GM23338 (cell line): ENCODE data around the gene TLE2. TPM values are rescaled to one million over a fixed set of nuclear protein-coding genes. Genes with fewer than 3 reads are reported as not detected.
A peak's percentile ranks its signal among the peaks of the same experiment; 100 is the strongest.

ENCODE experiments used
- ATAC-seq: fragments of 200-7000 bp; cut with Tn5 transposase; 3 replicates; pipeline ENCODE4 v1.9.1; 2020
- DNase-seq: peaks from one replicate; pipeline ENCODE4 v3.0.0-alpha.2; 2015; ENCODE audit warnings: low spot score
- H2AFZ ChIP-seq: fragments of 200-600 bp; sonication (generic); 2 replicates; pipeline ENCODE4 v1.8.0; 2016; ENCODE audit warnings: antibody characterized with exemption, mild to moderate bottlenecking, moderate library complexity
- H3F3A ChIP-seq: fragments of 200-600 bp; sonication (generic); replicated peaks from 2 replicates; pipeline ENCODE4 v1.8.0; 2017; ENCODE audit warnings: antibody characterized with exemption, mixed run types, low read depth
- H3K27ac ChIP-seq: fragments of 200-600 bp; sonication (generic); 2 replicates; pipeline ENCODE4 v1.6.1; 2016; ENCODE audit warnings: low read depth
- H3K27me3 ChIP-seq: fragments of 200-600 bp; sonication (generic); 2 replicates; pipeline ENCODE4 v1.8.0; 2016; ENCODE audit warnings: mild to moderate bottlenecking, mixed run types, moderate library complexity; ENCODE audit not compliant: insufficient read depth
- H3K36me3 ChIP-seq: fragments of 200-600 bp; sonication (generic); 2 replicates; pipeline ENCODE4 v1.8.0; 2016; ENCODE audit warnings: mild to moderate bottlenecking; ENCODE audit not compliant: insufficient read depth
- H3K4me1 ChIP-seq: fragments of 200-600 bp; sonication (generic); 2 replicates; pipeline ENCODE4 v1.8.0; 2016; ENCODE audit warnings: mild to moderate bottlenecking, moderate library complexity; ENCODE audit not compliant: insufficient read depth
- H3K4me2 ChIP-seq: fragments of 200-600 bp; sonication (generic); 2 replicates; pipeline ENCODE4 v1.7.1; 2017; ENCODE audit warnings: mixed run types
- H3K4me3 ChIP-seq: fragments of 200-600 bp; sonication (generic); 2 replicates; pipeline ENCODE4 v1.6.1; 2016; ENCODE audit warnings: mixed run types
- H3K79me2 ChIP-seq: fragments of 200-600 bp; sonication (generic); replicated peaks from 2 replicates; pipeline ENCODE4 v1.8.0; 2017; ENCODE audit warnings: mild to moderate bottlenecking; ENCODE audit not compliant: insufficient read depth
- H3K9me2 ChIP-seq: fragments of 200-600 bp; sonication (generic); 2 replicates; pipeline ENCODE4 v1.8.0; 2017; ENCODE audit not compliant: insufficient read depth
- H4K20me1 ChIP-seq: fragments of 200-600 bp; sonication (generic); replicated peaks from 2 replicates; pipeline ENCODE4 v1.8.0; 2017; ENCODE audit warnings: mild to moderate bottlenecking; ENCODE audit not compliant: insufficient read depth
- H3K27ac Mint-ChIP-seq: 2 replicates; pipeline ENCODE4 v1.8.0; 2020; ENCODE audit warnings: inconsistent platforms, mild to moderate bottlenecking, moderate library complexity, mixed read lengths
- H3K27me3 Mint-ChIP-seq: 3 replicates; pipeline ENCODE4 v1.8.0; 2022; ENCODE audit warnings: low read depth, mild to moderate bottlenecking, moderate library complexity, mixed read lengths, inconsistent platforms; ENCODE audit not compliant: insufficient read depth, poor library complexity
- H3K36me3 Mint-ChIP-seq: 3 replicates; pipeline ENCODE4 v1.8.0; 2021; ENCODE audit warnings: low read depth, mild to moderate bottlenecking, inconsistent platforms, moderate library complexity, mixed read lengths
- H3K4me1 Mint-ChIP-seq: 3 replicates; pipeline ENCODE4 v1.8.0; 2020; ENCODE audit warnings: mild to moderate bottlenecking, inconsistent platforms, mixed read lengths
- H3K4me3 Mint-ChIP-seq: 3 replicates; pipeline ENCODE4 v1.8.0; 2021; ENCODE audit warnings: moderate library complexity, mild to moderate bottlenecking, inconsistent platforms, mixed read lengths
- H3K9me3 Mint-ChIP-seq: 3 replicates; pipeline ENCODE4 v1.8.0; 2020; ENCODE audit warnings: moderate library complexity, mild to moderate bottlenecking, inconsistent platforms, mixed read lengths
- CREB1 ChIP-seq: fragments of 250-450 bp; sonication (Bioruptor Pico); IDR thresholded peaks from 2 replicates; pipeline ENCODE4 v1.5.0; 2020; ENCODE audit warnings: low read depth, mild to moderate bottlenecking, moderate library complexity
- EZH2 ChIP-seq: fragments of 200-600 bp; sonication (generic); IDR thresholded peaks from one replicate; pipeline ENCODE4 v1.8.0; 2017; ENCODE audit warnings: antibody characterized with exemption, mild to moderate bottlenecking, low read depth; ENCODE audit not compliant: unreplicated experiment
- EZH2phosphoT487 ChIP-seq: fragments of 200-600 bp; sonication (generic); IDR thresholded peaks from one replicate; pipeline ENCODE4 v1.8.1; 2018; ENCODE audit warnings: antibody characterized with exemption; ENCODE audit not compliant: unreplicated experiment
- JUNB ChIP-seq: IDR thresholded peaks from one replicate; pipeline ENCODE4 v1.6.1; 2016; ENCODE audit warnings: antibody characterized with exemption; ENCODE audit not compliant: unreplicated experiment
- NANOG ChIP-seq: IDR thresholded peaks from 2 replicates; pipeline ENCODE4 v1.6.1; 2016; ENCODE audit warnings: antibody characterized with exemption, borderline replicate concordance
- POLR2AphosphoS5 ChIP-seq: IDR thresholded peaks from 2 replicates; pipeline ENCODE4 v1.6.1; 2016; ENCODE audit warnings: antibody characterized with exemption, low read depth
- STAT1 ChIP-seq: IDR thresholded peaks from one replicate; pipeline ENCODE4 v1.6.1; 2016; ENCODE audit warnings: antibody characterized with exemption; ENCODE audit not compliant: unreplicated experiment
- ZNF114 ChIP-seq: fragments of 250-450 bp; sonication (Bioruptor Pico); IDR thresholded peaks from 2 replicates; pipeline ENCODE4 v1.5.0; 2020; ENCODE audit warnings: mild to moderate bottlenecking, moderate library complexity
- ZNF331 ChIP-seq: fragments of 250-450 bp; sonication (Bioruptor Pico); IDR thresholded peaks from 2 replicates; pipeline ENCODE4 v1.5.0; 2020; ENCODE audit warnings: low read depth, mild to moderate bottlenecking, moderate library complexity
- polyA plus RNA-seq: library from polyadenylated mRNA; unstranded; fragments of >200 nt; fragmentation: Nextera tagmentation; extraction: Ambion mirVana; gene quantifications from 2 replicates; pipeline ENCODE4 v1.2.1, GENCODE V29; 2016
- total RNA-seq: library from RNA; depleted of rRNA; stranded (reverse); fragments of >200 nt; shearing (Covaris generic); gene quantifications from 2 replicates; pipeline ENCODE4 v1.2.3, GENCODE V29; 2014
- TF ChIP-seq, protein P1 (sequence below), 2 experiments: fragments of 200-600 bp in 1 of 2; sonication (generic) in 1 of 2; conservative IDR thresholded peaks; 2 replicates each; pipeline versions ENCODE4 v1.5.1 to v1.6.1; 2016 to 2017; ENCODE audit warnings: antibody characterized with exemption in 2 of 2, low read depth in 2 of 2, mild to moderate bottlenecking in 2 of 2, moderate library complexity in 1 of 2
- TF ChIP-seq, protein P2 (sequence below): fragments of 250-450 bp; sonication (Bioruptor Pico); IDR thresholded peaks from 2 replicates; pipeline ENCODE4 v1.5.0; 2020; ENCODE audit warnings: mild to moderate bottlenecking, moderate library complexity
- TF ChIP-seq, protein P3 (sequence below): IDR thresholded peaks from one replicate; pipeline ENCODE4 v1.6.1; 2018; ENCODE audit warnings: antibody characterized with exemption; ENCODE audit not compliant: unreplicated experiment
- TF ChIP-seq, protein P4 (sequence below): IDR thresholded peaks from 2 replicates; pipeline ENCODE4 v1.6.1; 2016; ENCODE audit warnings: antibody characterized with exemption

TLE2 gene
- total and polyA plus RNA-seq, 2 experiments from 2014 or later, result 5.2 to 22.8 TPM

DNA sequence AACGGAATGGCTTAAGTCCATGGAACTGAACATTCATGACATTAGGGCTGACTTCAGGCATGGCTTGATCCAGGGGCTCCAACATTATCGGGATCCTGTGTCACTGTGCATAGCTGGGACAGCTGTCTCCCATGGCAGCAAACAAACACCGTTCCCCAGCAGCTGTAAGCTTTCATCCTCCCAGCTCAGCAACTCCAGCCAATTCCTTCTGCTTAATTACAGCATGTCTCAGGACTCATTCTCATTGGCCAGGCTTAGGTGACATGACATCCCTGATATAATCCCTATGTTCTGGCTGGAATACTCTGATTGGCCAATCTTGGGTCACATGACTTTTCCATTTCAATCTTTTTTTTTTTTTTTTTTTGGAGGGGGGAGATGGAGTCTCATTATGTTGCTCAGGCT, 44.1 kb upstream of the TLE2 start:
- no peak overlapping the region for H3K4me3 Mint-ChIP-seq
- no peaks in the 10 kb centered on the region for H4K20me1 ChIP-seq
- H3K4me2 ChIP-seq, result no peak overlapping the region
- no peaks in the 10 kb centered on the region for H3K36me3 ChIP-seq
- ATAC-seq (no peak), DNase-seq (peak; percentile 53)
- H3K27ac ChIP-seq, result no peak overlapping the region
- H3K79me2 ChIP-seq, result no peaks in the 10 kb centered on the region
- no peak overlapping the region for H2AFZ ChIP-seq
- no peaks in the 10 kb centered on the region for H3K9me2 ChIP-seq
- peaks cover 17% of the 10 kb centered on the region for H3K27me3 Mint-ChIP-seq
- H3K9me3 Mint-ChIP-seq, result no peaks in the 10 kb centered on the region
- H3K4me1 Mint-ChIP-seq, result 0 out of 3 replicates have a peak, but pooled peaks cover 3% of the 10 kb centered on the region
- peaks cover 3% of the 10 kb centered on the region; the same call in 1 of the 2 replicates for H3K4me1 ChIP-seq
- H3K27me3 ChIP-seq, result no peaks in the 10 kb centered on the region
- H3K4me3 ChIP-seq, result no peak overlapping the region
- no peak overlapping the region for H3K27ac Mint-ChIP-seq
- no peaks in the 10 kb centered on the region for H3F3A ChIP-seq
- TF ChIP-seq, protein P1, sequence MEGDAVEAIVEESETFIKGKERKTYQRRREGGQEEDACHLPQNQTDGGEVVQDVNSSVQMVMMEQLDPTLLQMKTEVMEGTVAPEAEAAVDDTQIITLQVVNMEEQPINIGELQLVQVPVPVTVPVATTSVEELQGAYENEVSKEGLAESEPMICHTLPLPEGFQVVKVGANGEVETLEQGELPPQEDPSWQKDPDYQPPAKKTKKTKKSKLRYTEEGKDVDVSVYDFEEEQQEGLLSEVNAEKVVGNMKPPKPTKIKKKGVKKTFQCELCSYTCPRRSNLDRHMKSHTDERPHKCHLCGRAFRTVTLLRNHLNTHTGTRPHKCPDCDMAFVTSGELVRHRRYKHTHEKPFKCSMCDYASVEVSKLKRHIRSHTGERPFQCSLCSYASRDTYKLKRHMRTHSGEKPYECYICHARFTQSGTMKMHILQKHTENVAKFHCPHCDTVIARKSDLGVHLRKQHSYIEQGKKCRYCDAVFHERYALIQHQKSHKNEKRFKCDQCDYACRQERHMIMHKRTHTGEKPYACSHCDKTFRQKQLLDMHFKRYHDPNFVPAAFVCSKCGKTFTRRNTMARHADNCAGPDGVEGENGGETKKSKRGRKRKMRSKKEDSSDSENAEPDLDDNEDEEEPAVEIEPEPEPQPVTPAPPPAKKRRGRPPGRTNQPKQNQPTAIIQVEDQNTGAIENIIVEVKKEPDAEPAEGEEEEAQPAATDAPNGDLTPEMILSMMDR (conservative IDR thresholded peaks at IDR 0.05; ENCODE audit: low read depth in 2 of 2), result no peak
- TF ChIP-seq ZNF114 (CRISPR knock-in tag) (no peak), NANOG (no peak), EZH2phosphoT487 (no peak), JUNB (no peak), CREB1 (CRISPR knock-in tag) (no peak), EZH2 (no peak), ZNF331 (CRISPR knock-in tag) (no peak), STAT1 (no peak), POLR2AphosphoS5 (no peak)
- TF ChIP-seq, protein P2, sequence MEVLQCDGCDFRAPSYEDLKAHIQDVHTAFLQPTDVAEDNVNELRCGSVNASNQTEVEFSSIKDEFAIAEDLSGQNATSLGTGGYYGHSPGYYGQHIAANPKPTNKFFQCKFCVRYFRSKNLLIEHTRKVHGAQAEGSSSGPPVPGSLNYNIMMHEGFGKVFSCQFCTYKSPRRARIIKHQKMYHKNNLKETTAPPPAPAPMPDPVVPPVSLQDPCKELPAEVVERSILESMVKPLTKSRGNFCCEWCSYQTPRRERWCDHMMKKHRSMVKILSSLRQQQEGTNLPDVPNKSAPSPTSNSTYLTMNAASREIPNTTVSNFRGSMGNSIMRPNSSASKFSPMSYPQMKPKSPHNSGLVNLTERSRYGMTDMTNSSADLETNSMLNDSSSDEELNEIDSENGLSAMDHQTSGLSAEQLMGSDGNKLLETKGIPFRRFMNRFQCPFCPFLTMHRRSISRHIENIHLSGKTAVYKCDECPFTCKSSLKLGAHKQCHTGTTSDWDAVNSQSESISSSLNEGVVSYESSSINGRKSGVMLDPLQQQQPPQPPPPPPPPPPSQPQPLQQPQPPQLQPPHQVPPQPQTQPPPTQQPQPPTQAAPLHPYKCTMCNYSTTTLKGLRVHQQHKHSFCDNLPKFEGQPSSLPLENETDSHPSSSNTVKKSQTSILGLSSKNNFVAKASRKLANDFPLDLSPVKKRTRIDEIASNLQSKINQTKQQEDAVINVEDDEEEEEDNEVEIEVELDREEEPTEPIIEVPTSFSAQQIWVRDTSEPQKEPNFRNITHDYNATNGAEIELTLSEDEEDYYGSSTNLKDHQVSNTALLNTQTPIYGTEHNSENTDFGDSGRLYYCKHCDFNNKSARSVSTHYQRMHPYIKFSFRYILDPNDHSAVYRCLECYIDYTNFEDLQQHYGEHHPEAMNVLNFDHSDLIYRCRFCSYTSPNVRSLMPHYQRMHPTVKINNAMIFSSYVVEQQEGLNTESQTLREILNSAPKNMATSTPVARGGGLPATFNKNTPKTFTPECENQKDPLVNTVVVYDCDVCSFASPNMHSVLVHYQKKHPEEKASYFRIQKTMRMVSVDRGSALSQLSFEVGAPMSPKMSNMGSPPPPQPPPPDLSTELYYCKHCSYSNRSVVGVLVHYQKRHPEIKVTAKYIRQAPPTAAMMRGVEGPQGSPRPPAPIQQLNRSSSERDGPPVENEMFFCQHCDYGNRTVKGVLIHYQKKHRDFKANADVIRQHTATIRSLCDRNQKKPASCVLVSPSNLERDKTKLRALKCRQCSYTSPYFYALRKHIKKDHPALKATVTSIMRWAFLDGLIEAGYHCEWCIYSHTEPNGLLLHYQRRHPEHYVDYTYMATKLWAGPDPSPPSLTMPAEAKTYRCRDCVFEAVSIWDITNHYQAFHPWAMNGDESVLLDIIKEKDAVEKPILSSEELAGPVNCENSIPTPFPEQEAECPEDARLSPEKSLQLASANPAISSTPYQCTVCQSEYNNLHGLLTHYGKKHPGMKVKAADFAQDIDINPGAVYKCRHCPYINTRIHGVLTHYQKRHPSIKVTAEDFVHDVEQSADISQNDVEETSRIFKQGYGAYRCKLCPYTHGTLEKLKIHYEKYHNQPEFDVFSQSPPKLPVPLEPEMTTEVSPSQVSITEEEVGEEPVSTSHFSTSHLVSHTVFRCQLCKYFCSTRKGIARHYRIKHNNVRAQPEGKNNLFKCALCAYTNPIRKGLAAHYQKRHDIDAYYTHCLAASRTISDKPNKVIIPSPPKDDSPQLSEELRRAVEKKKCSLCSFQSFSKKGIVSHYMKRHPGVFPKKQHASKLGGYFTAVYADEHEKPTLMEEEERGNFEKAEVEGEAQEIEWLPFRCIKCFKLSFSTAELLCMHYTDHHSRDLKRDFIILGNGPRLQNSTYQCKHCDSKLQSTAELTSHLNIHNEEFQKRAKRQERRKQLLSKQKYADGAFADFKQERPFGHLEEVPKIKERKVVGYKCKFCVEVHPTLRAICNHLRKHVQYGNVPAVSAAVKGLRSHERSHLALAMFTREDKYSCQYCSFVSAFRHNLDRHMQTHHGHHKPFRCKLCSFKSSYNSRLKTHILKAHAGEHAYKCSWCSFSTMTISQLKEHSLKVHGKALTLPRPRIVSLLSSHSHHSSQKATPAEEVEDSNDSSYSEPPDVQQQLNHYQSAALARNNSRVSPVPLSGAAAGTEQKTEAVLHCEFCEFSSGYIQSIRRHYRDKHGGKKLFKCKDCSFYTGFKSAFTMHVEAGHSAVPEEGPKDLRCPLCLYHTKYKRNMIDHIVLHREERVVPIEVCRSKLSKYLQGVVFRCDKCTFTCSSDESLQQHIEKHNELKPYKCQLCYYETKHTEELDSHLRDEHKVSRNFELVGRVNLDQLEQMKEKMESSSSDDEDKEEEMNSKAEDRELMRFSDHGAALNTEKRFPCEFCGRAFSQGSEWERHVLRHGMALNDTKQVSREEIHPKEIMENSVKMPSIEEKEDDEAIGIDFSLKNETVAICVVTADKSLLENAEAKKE, result no peak
- TF ChIP-seq, protein P3, sequence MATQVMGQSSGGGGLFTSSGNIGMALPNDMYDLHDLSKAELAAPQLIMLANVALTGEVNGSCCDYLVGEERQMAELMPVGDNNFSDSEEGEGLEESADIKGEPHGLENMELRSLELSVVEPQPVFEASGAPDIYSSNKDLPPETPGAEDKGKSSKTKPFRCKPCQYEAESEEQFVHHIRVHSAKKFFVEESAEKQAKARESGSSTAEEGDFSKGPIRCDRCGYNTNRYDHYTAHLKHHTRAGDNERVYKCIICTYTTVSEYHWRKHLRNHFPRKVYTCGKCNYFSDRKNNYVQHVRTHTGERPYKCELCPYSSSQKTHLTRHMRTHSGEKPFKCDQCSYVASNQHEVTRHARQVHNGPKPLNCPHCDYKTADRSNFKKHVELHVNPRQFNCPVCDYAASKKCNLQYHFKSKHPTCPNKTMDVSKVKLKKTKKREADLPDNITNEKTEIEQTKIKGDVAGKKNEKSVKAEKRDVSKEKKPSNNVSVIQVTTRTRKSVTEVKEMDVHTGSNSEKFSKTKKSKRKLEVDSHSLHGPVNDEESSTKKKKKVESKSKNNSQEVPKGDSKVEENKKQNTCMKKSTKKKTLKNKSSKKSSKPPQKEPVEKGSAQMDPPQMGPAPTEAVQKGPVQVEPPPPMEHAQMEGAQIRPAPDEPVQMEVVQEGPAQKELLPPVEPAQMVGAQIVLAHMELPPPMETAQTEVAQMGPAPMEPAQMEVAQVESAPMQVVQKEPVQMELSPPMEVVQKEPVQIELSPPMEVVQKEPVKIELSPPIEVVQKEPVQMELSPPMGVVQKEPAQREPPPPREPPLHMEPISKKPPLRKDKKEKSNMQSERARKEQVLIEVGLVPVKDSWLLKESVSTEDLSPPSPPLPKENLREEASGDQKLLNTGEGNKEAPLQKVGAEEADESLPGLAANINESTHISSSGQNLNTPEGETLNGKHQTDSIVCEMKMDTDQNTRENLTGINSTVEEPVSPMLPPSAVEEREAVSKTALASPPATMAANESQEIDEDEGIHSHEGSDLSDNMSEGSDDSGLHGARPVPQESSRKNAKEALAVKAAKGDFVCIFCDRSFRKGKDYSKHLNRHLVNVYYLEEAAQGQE, result no peak
- TF ChIP-seq, protein P4, sequence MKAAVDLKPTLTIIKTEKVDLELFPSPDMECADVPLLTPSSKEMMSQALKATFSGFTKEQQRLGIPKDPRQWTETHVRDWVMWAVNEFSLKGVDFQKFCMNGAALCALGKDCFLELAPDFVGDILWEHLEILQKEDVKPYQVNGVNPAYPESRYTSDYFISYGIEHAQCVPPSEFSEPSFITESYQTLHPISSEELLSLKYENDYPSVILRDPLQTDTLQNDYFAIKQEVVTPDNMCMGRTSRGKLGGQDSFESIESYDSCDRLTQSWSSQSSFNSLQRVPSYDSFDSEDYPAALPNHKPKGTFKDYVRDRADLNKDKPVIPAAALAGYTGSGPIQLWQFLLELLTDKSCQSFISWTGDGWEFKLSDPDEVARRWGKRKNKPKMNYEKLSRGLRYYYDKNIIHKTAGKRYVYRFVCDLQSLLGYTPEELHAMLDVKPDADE, result no peak
- no peaks in the 10 kb centered on the region for H3K36me3 Mint-ChIP-seq
